Lower lobe of right lung (tissue), 2 donors: Measurements from ENCODE around the gene IMPDH2. TPM values are rescaled to one million over a fixed set of nuclear protein-coding genes. Genes with fewer than 3 reads are reported as not detected.
"Not testable (repeated sequence)": the region's sequence is repeated elsewhere in the genome, so short reads cannot be mapped to it uniquely, and the experiment has no call there.

ENCODE experiments used
- ATAC-seq, 2 donors: fragments of 200-7000 bp; cut with Tn5 transposase; one replicate each; pipeline ENCODE4 v1.9.1; 2020 to 2022; ENCODE audit warnings: mild to moderate bottlenecking in 2 of 2, moderate library complexity in 2 of 2
- DNase-seq: peaks from one replicate; pipeline ENCODE4 v3.0.0-alpha.2; 2020
- H3K27ac ChIP-seq: fragments of 200-600 bp; one replicate; pipeline ENCODE4 v1.8.0; 2022
- H3K27me3 ChIP-seq: fragments of 200-600 bp; one replicate; pipeline ENCODE4 v1.8.0; 2022; ENCODE audit warnings: low read depth
- H3K36me3 ChIP-seq: fragments of 200-600 bp; one replicate; pipeline ENCODE4 v1.8.0; 2022; ENCODE audit warnings: mild to moderate bottlenecking
- H3K4me1 ChIP-seq: fragments of 200-600 bp; one replicate; pipeline ENCODE4 v1.8.0; 2022
- H3K4me3 ChIP-seq: fragments of 200-600 bp; one replicate; pipeline ENCODE4 v1.8.0; 2022; ENCODE audit warnings: mild to moderate bottlenecking
- H3K9me3 ChIP-seq: fragments of 200-600 bp; one replicate; pipeline ENCODE4 v1.8.0; 2022
- intact Hi-C: fragments of 100-400 bp; cut with DNase I; formaldehyde crosslinking; loops from one replicate; pipeline ENCODE4 v1.11.0; 2022
- total RNA-seq: library from RNA; stranded (reverse); fragmentation: NEBNext Ultra II Directional; extraction: Animal tissue kit (Norgen Biotek cat#: 25700); gene quantifications from one replicate; pipeline ENCODE4 v1.2.1, GENCODE V29; 2021
- TF ChIP-seq, protein P1 (sequence below): fragments of 200-600 bp; IDR thresholded peaks from one replicate; pipeline ENCODE4 v1.8.0; 2022; ENCODE audit warnings: antibody characterized with exemption, mild to moderate bottlenecking
- donor health status: DM: no; HTN: yes; CAD: no; lungs with severe emphysema.

Gene IMPDH2
- total RNA-seq, 1 donor from 2014 or later = 112 TPM

DNA sequence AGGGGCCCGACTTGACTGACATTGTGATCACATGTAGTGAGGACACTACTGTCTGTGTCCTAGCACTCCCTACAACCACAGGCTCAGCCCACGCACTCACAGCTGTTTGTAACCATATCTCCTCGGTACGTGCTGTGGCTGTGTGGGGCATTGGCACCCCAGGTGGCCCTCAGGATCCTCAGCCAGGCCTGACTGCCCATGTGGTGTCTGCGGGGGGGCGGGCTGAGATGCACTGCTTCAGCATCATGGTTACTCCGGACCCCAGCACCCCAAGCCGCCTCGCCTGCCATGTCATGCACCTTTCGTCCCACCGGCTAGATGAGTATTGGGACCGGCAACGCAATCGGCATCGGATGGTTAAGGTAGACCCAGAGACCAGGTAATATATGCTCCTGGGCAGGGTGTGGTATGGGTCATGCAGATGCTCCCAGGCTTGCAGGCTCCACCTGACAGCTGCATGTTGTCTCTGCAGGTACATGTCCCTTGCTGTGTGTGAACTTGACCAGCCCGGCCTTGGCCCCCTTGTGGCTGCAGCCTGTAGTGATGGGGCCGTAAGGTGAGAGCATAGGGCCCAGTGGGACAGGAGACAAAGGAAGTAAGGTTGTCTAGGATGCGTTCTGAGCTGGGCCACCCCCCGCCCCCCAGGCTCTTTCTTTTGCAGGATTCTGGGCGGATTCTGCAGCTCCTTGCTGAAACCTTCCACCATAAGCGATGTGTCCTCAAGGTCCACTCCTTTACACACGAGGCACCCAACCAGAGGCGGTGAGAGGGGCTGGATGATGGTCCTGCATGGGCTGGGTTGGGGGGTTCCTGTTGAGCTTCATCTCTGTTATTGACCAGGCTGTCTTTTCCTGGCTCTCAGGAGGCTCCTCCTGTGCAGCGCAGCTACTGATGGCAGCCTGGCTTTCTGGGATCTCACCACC, 15.2 kb downstream of the IMPDH2 start:
- H3K4me3 ChIP-seq = no peak overlapping the region
- H3K27me3 ChIP-seq = no peaks in the 10 kb centered on the region
- H3K27ac ChIP-seq = no peak overlapping the region
- no peaks in the 10 kb centered on the region for H3K9me3 ChIP-seq
- peaks cover 18% of the 10 kb centered on the region for H3K4me1 ChIP-seq
- no peak for DNase-seq
- intact Hi-C loops = no loop called here
- no peak for ATAC-seq
- TF ChIP-seq, protein P1, sequence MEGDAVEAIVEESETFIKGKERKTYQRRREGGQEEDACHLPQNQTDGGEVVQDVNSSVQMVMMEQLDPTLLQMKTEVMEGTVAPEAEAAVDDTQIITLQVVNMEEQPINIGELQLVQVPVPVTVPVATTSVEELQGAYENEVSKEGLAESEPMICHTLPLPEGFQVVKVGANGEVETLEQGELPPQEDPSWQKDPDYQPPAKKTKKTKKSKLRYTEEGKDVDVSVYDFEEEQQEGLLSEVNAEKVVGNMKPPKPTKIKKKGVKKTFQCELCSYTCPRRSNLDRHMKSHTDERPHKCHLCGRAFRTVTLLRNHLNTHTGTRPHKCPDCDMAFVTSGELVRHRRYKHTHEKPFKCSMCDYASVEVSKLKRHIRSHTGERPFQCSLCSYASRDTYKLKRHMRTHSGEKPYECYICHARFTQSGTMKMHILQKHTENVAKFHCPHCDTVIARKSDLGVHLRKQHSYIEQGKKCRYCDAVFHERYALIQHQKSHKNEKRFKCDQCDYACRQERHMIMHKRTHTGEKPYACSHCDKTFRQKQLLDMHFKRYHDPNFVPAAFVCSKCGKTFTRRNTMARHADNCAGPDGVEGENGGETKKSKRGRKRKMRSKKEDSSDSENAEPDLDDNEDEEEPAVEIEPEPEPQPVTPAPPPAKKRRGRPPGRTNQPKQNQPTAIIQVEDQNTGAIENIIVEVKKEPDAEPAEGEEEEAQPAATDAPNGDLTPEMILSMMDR = peak; percentile 49
- peaks cover 57% of the 10 kb centered on the region for H3K36me3 ChIP-seq

DNA sequence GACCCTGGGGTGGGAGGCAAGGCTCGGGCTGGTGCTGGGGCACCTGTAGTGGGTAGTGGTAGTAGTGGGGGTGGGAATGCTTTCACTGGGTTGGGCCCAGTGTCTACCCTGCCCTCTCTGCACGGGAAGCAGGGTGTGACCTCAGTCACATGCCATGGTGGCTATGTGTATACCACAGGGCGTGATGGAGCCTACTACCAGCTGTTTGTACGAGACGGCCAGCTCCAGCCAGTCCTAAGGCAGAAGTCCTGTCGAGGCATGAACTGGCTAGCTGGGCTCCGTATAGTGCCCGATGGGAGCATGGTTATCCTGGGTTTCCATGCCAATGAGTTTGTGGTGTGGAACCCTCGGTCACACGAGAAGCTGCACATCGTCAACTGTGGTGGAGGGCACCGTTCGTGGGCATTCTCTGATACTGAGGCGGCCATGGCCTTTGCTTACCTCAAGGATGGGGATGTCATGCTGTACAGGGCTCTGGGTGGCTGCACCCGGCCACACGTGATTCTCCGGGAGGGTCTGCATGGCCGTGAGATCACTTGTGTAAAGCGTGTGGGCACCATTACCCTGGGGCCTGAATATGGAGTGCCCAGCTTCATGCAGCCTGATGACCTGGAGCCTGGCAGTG, 16.0 kb downstream of the IMPDH2 start:
- Histone ChIP-seq H3K36me3 (peaks cover 57% of the 10 kb centered on the region), H3K9me3 (no peaks in the 10 kb centered on the region), H3K27me3 (no peaks in the 10 kb centered on the region), H3K27ac (no peak overlapping the region), H3K4me1 (peaks cover 20% of the 10 kb centered on the region), H3K4me3 (no peak overlapping the region)
- ATAC-seq (no peak), DNase-seq (no peak)
- TF ChIP-seq, protein P1 = no peak
- intact Hi-C loops = no loop called here

DNA sequence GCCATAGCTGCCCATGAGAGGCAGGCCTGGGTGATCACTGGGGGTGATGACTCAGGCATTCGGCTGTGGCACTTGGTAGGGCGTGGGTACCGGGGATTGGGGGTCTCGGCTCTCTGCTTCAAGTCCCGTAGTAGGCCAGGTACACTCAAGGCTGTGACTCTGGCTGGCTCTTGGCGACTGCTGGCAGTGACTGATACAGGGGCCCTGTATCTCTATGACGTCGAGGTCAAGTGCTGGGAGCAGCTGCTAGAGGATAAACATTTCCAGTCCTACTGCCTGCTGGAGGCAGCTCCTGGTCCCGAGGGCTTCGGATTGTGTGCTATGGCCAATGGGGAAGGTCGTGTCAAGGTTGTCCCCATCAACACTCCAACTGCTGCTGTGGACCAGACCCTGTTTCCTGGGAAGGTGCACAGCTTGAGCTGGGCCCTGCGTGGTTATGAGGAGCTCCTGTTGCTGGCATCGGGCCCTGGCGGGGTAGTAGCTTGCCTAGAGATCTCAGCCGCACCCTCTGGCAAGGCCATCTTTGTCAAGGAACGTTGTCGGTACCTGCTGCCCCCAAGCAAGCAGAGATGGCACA, 16.7 kb downstream of the IMPDH2 start:
- Histone ChIP-seq H3K27ac (no peak overlapping the region), H3K27me3 (no peaks in the 10 kb centered on the region), H3K36me3 (peaks cover 57% of the 10 kb centered on the region), H3K9me3 (no peaks in the 10 kb centered on the region), H3K4me1 (peaks cover 20% of the 10 kb centered on the region), H3K4me3 (no peak overlapping the region)
- ATAC-seq = no peak
- intact Hi-C loops = no loop called here
- TF ChIP-seq, protein P1 = no peak
- no peak for DNase-seq

DNA sequence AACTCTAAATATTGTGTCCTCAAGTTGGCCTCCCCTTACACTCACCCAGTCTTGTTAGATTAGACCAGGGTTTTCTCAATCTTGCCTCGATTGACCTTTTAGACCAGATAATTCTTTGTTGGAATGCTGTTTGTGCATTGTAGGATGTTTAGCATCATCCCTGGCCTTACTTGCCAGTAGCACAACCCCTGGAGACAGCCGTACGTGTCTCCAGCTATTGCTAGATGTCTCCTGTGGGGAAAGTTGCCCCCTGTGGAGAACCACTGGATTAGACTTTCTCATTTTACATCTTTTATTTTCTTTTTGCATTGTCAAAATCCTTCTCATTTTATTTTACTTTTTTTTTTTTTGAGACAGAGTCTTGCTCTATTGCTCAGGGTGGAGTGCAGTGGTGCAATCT, 19.8 kb downstream of the IMPDH2 start:
- no peak for DNase-seq
- H3K27me3 ChIP-seq = no peaks in the 10 kb centered on the region
- H3K36me3 ChIP-seq = peaks cover 34% of the 10 kb centered on the region
- H3K4me1 ChIP-seq = peaks cover 19% of the 10 kb centered on the region
- H3K9me3 ChIP-seq = no peaks in the 10 kb centered on the region
- TF ChIP-seq, protein P1 = no peak
- no peak for ATAC-seq
- intact Hi-C loops = no loop called here
- no peak overlapping the region for H3K27ac ChIP-seq
- no peak overlapping the region for H3K4me3 ChIP-seq

DNA sequence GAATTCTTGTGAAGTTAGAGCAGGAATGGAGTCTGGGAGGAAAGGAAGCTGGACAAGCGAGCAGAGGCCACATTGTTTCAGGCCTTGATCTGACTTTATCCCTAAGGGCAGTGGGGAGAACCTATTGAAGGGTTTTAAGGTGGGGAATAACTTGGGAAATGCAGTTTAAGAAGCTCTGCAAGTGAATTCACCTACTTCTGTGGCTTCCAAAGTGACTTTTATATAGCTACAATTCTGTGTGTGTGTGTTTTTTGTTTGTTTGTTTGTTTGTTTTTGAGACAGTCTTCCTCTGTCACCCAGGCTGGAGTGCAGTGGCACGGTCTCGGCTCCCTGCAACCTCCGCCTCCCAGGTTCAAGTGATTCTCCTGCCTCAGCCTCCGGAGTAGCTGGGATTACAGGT, 20.6 kb downstream of the IMPDH2 start:
- peaks cover 19% of the 10 kb centered on the region for H3K4me1 ChIP-seq
- H3K36me3 ChIP-seq = peaks cover 27% of the 10 kb centered on the region
- intact Hi-C loops, H3K9me3 ChIP-seq, DNase-seq, ATAC-seq, H3K27me3 ChIP-seq: not testable (repeated sequence)
- peak overlapping the region; percentile 94 for H3K27ac ChIP-seq
- peak overlapping the region; percentile 96 for H3K4me3 ChIP-seq
